Cardiac muscle cell (in vitro differentiated cells and primary cell): Measurements from ENCODE around the gene CPNE8. TPM values are rescaled to one million over a fixed set of nuclear protein-coding genes. Genes with fewer than 3 reads are reported as not detected.
A peak's percentile ranks its signal among the peaks of the same experiment; 100 is the strongest.

Source experiments
- DNase-seq, 2 donors: peaks; one replicate each; pipeline versions ENCODE4 v3.0.0 to v3.0.0-alpha.2; 2010 to 2017; ENCODE audit warnings: low read depth in 1 of 2, low spot score in 1 of 2
- H3K27ac ChIP-seq: fragments of 200-600 bp; sonication (generic); 2 replicates; pipeline ENCODE4 v1.5.1; 2016
- H3K27me3 ChIP-seq: fragments of 200-600 bp; sonication (generic); 2 replicates; pipeline ENCODE4 v1.6.0; 2016; ENCODE audit warnings: control low read depth
- H3K36me3 ChIP-seq: fragments of 200-600 bp; sonication (generic); 2 replicates; pipeline ENCODE4 v1.5.1; 2016; ENCODE audit warnings: control low read depth
- H3K4me1 ChIP-seq: fragments of 200-600 bp; sonication (generic); 2 replicates; pipeline ENCODE4 v1.8.1; 2017; ENCODE audit warnings: low read depth, mild to moderate bottlenecking, mixed run types
- H3K4me3 ChIP-seq: fragments of 200-600 bp; sonication (generic); 2 replicates; pipeline ENCODE4 v1.5.1; 2016; ENCODE audit warnings: mild to moderate bottlenecking
- H3K9me3 ChIP-seq: fragments of 200-600 bp; sonication (generic); 2 replicates; pipeline ENCODE4 v1.5.1; 2017; ENCODE audit warnings: low read depth, mild to moderate bottlenecking, control low read depth
- CTCF ChIP-seq: IDR thresholded peaks from 2 replicates; pipeline ENCODE4 v1.5.1; 2012; ENCODE audit warnings: low read depth, mild to moderate bottlenecking, low read length
- polyA plus RNA-seq: library from polyadenylated mRNA; unstranded; fragments of >200 nt; fragmentation: Nextera tagmentation; extraction: Ambion mirVana; gene quantifications from 2 replicates; pipeline ENCODE4 v1.2.1, GENCODE V29; 2016
- total RNA-seq: library from RNA; depleted of rRNA; stranded (reverse); fragments of >200 nt; gene quantifications from 2 replicates; pipeline ENCODE4 v1.2.3, GENCODE V29; 2016

The CPNE8 gene
- total and polyA plus RNA-seq, 2 experiments from 2014 or later: 0.12 to 0.60 TPM

GRCh38 chr12:38895446-38895845, 9.9 kb downstream of the CPNE8 start:
- Histone ChIP-seq H3K27ac (no peak overlapping the region), H3K27me3 (no peaks in the 10 kb centered on the region), H3K4me3 (no peak overlapping the region), H3K4me1 (no peaks in the 10 kb centered on the region), H3K9me3 (no peaks in the 10 kb centered on the region), H3K36me3 (no peaks in the 10 kb centered on the region)
- TF ChIP-seq CTCF: no peak
- DNase-seq: no peak

GRCh38 chr12:38892976-38893375, 12.4 kb downstream of the CPNE8 start:
- H3K9me3 ChIP-seq: no peaks in the 10 kb centered on the region
- no peak for TF ChIP-seq CTCF
- no peaks in the 10 kb centered on the region for H3K27me3 ChIP-seq
- H3K4me3 ChIP-seq: no peak overlapping the region
- no peak for DNase-seq
- no peaks in the 10 kb centered on the region for H3K4me1 ChIP-seq
- H3K27ac ChIP-seq: no peak overlapping the region
- no peaks in the 10 kb centered on the region for H3K36me3 ChIP-seq

- Histone ChIP-seq H3K4me1 (no peaks in the 10 kb centered on the region), H3K36me3 (no peaks in the 10 kb centered on the region), H3K4me3 (no peak overlapping the region), H3K9me3 (no peaks in the 10 kb centered on the region), H3K27ac (no peak overlapping the region), H3K27me3 (no peaks in the 10 kb centered on the region)
- DNase-seq: peak in 1 of 2 donors; percentile 22
- TF ChIP-seq CTCF: no peak
These were observed 13.2 kb downstream of the CPNE8 start for GRCh38 chr12:38892087-38892786.

DNA sequence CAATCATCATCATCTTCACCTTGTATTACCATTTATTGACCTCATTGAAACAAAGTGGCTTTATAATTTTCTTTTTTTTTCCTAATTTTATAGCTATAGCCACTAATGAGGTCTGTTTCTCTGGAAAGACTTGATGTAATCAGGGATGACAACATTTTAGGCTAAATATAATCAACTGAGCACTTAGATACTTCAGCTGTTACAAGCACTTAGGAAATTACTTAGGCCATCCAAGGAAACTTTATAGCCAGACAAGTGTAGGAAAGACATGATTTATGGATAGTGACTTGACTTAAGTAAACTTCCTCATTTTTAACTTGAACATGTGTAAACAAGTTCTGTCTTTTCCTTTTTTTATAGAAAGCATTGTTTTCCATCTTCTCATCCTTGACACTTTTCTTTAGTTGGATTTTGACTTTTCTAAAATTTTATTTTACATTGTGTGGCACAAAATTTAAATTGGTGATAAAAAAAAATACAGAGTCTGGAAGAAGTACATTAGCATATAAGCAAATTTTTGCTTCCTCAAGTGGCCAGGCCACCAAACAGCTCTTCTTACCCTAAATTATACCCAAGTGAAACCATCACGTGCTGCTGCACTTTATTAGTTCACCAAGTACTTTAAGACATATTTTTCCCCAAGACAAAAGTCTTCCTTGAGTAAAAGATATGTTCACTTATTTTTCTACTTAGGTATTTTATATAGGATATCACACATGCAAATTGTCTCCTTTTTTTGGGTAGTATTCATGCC, 15.1 kb downstream of the CPNE8 start:
- no peak for DNase-seq
- H3K27me3 ChIP-seq: no peaks in the 10 kb centered on the region

GRCh38 chr12:38889297-38889815, 16.0 kb downstream of the CPNE8 start:
- H3K9me3 ChIP-seq: no peaks in the 10 kb centered on the region

More for the DNA sequence above, 15.1 kb downstream of the CPNE8 start:
- no peaks in the 10 kb centered on the region for H3K4me1 ChIP-seq
- no peaks in the 10 kb centered on the region for H3K36me3 ChIP-seq
- H3K4me3 ChIP-seq: no peak overlapping the region
- no peaks in the 10 kb centered on the region for H3K9me3 ChIP-seq
- no peak for TF ChIP-seq CTCF
- H3K27ac ChIP-seq: no peak overlapping the region

More at GRCh38 chr12:38889297-38889815, 16.0 kb downstream of the CPNE8 start:
- DNase-seq: no peak
- Histone ChIP-seq H3K4me3 (no peak overlapping the region), H3K36me3 (no peaks in the 10 kb centered on the region), H3K27me3 (no peaks in the 10 kb centered on the region), H3K27ac (no peak overlapping the region), H3K4me1 (no peaks in the 10 kb centered on the region)
- TF ChIP-seq CTCF: no peak
